Left ventricle myocardium inferior (tissue), 1 donor: ENCODE results near the gene ZNF683. TPM values are rescaled to one million over a fixed set of nuclear protein-coding genes. Genes with fewer than 3 reads are reported as not detected.

ENCODE experiments used
- DNase-seq: peaks from one replicate; pipeline ENCODE4 v3.0.0-alpha.2; 2020
- H3K27ac ChIP-seq: fragments of 200-600 bp; replicated peaks from 2 replicates; pipeline ENCODE4 v1.8.0; 2021
- H3K27me3 ChIP-seq: fragments of 200-600 bp; 2 replicates; pipeline ENCODE4 v1.8.0; 2021; ENCODE audit warnings: low read depth
- H3K36me3 ChIP-seq: fragments of 200-600 bp; 2 replicates; pipeline ENCODE4 v1.8.0; 2021
- H3K4me1 ChIP-seq: fragments of 200-600 bp; 2 replicates; pipeline ENCODE4 v1.8.0; 2021
- H3K4me3 ChIP-seq: fragments of 200-600 bp; 2 replicates; pipeline ENCODE4 v1.8.0; 2021; ENCODE audit warnings: mild to moderate bottlenecking, moderate library complexity
- H3K9me3 ChIP-seq: fragments of 200-600 bp; replicated peaks from 2 replicates; pipeline ENCODE4 v1.8.0; 2021
- intact Hi-C: fragments of 100-400 bp; cut with micrococcal nuclease; formaldehyde crosslinking; loops from one replicate; pipeline ENCODE4 v1.11.0; 2022
- total RNA-seq: library from RNA; stranded (reverse); fragmentation: NEBNext Ultra II Directional; extraction: Animal tissue kit (Norgen Biotek cat#: 25700); gene quantifications from one replicate; pipeline ENCODE4 v1.2.1, GENCODE V29; 2021
- TF ChIP-seq, protein P1 (sequence below): fragments of 200-600 bp; IDR thresholded peaks from 2 replicates; pipeline ENCODE4 v1.8.0; 2021; ENCODE audit warnings: antibody characterized with exemption, mild to moderate bottlenecking, borderline replicate concordance
- donor health status: DM: no; HTN: yes; CAD: no; lungs with severe emphysema.

Gene ZNF683
- total RNA-seq, 1 donor from 2014 or later: not detected

DNA sequence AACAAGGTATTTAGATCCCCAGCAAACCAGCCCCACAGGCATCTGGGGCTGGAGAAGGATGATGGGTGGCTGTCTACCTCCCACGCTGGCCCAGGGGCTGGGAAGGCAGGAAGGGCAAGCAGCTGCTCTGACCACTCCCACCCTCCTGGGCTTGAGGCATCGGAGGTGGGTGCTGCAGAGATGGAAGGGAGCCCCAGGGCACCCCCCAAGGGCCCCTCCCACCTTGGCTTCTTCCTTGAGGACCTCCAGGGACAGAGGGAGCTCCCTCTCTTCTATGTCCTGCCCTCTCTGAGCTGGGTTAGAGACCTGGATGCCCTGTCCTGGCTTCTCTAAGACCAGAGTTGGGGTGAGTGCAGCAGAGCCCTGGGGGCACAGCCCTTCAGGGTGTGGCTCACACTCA, 51.7 kb downstream of the ZNF683 start:
- DNase-seq: no peak
- TF ChIP-seq, protein P1, sequence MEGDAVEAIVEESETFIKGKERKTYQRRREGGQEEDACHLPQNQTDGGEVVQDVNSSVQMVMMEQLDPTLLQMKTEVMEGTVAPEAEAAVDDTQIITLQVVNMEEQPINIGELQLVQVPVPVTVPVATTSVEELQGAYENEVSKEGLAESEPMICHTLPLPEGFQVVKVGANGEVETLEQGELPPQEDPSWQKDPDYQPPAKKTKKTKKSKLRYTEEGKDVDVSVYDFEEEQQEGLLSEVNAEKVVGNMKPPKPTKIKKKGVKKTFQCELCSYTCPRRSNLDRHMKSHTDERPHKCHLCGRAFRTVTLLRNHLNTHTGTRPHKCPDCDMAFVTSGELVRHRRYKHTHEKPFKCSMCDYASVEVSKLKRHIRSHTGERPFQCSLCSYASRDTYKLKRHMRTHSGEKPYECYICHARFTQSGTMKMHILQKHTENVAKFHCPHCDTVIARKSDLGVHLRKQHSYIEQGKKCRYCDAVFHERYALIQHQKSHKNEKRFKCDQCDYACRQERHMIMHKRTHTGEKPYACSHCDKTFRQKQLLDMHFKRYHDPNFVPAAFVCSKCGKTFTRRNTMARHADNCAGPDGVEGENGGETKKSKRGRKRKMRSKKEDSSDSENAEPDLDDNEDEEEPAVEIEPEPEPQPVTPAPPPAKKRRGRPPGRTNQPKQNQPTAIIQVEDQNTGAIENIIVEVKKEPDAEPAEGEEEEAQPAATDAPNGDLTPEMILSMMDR: no peak
- intact Hi-C loops: loop anchor here (5.0 to 10.0 kb wide), 2 partner anchors 44 to 216 kb away; no protein-coding TSS in a partner anchor
- H3K36me3 ChIP-seq: no peaks in the 10 kb centered on the region
- H3K27ac ChIP-seq: no peak overlapping the region
- peaks cover 9% of the 10 kb centered on the region for H3K27me3 ChIP-seq
- H3K4me3 ChIP-seq: no peak overlapping the region
- peaks cover 16% of the 10 kb centered on the region for H3K4me1 ChIP-seq
- H3K9me3 ChIP-seq: no peaks in the 10 kb centered on the region

DNA sequence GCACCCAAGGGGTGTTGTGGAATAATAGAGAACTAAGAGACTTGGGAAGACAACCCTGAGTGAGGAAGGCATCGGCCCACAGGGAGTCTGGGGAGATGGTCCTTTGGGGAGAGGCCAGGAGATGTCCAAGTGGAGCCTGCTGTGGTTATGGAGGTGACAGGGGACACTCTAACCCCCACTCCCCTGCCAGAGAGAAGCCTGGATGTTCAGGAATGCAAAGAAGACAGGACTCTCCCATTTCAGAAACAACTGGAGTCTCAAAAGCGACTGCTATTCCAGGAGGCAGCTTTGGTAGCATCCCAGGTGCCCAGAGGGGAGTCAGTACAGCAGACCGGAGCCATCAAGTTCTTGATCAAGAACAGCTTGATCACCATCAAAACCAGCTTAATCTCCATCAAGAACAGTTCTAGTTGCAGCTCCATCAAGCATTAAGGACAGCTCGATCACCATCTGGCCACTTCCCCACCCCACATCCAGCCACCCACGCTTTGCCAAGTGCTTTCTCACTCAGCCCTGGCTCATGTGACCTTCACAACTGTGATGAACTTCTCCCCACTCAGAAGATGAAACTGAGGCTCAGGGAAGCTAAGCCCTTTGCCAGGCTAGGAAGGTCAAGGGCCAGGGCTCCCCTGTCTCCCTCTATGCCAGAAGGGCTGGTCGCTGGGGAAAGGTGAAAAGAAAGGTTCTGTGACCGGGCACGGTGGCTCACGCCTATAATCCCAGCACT, 54.0 kb downstream of the ZNF683 start:
- intact Hi-C loops: no loop called here
- H3K4me1 ChIP-seq: peaks cover 16% of the 10 kb centered on the region

DNA sequence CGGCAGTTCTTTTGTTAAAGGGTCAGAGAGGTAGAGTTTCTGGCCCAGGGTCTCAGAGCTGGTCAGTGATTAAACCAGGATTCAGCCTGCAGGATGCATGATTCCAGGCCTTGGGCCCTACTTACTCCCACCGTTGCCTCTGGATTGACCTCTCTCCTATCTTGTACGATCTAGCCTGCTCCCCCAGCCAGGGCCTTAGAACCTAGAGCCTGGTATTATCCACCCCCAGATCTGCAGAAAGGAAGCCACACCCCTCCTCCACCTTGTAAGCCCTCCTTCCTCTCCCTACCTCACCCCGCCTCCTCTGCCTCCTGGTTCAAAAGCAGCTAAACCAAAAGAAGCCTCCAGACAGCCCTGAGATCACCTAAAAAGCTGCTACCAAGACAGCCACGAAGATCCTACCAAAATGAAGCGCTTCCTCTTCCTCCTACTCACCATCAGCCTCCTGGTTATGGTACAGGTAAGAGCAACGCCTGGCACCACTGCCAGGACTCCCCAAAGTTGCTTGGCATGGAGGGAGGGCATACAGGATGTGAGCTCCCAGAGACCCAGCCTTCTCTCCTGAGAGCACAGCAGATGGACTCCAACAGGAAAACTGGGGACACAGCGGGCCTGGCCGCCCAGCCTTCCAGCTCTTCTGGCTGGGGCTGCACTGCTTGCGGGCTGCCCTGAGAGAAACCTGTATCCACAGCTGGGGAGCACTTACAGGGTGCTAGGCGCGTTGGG, 54.8 kb downstream of the ZNF683 start, which contains the start of gene CD52:
Gene CD52, plus strand, starts transcription at position 347 of the 726 bp plus-strand sequence. Its CDS starts 60 bp downstream, at position 407.
- Histone ChIP-seq H3K4me1 (peaks cover 16% of the 10 kb centered on the region), H3K4me3 (peak within 1 kb of the TSS; percentile 28), H3K27ac (peak within 1 kb of the TSS; percentile 40), H3K9me3 (no peaks in the 10 kb centered on the region), H3K36me3 (no peaks in the 10 kb centered on the region), H3K27me3 (no peaks in the 10 kb centered on the region)
- DNase-seq: no peak
- intact Hi-C loops: no loop called here
- TF ChIP-seq, protein P1: no peak

More for the DNA sequence above, 54.0 kb downstream of the ZNF683 start:
- peak; percentile 29 for DNase-seq
- Histone ChIP-seq H3K4me3 (peak overlapping the region; percentile 28), H3K9me3 (no peaks in the 10 kb centered on the region), H3K27me3 (no peaks in the 10 kb centered on the region), H3K27ac (peak overlapping the region; percentile 40), H3K36me3 (no peaks in the 10 kb centered on the region)
- TF ChIP-seq, protein P1: no peak

DNA sequence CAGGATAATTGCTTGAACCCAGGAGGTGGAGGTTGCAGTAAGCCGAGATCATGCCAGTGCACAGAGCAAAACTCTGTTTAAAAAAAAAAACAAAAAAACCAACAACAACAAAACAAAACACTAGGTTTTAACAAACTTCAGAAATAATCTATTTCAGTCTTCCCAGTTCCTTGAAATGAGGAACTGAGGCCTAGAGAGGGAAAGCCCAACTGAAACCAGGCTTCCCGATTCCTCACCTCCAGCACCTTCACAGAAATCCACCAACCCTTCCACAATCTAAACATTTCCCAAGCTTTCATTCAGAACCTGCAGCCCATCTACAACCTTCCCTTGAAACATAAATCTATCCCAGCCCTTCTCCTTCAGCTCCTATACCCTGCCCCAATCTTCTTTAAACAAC, 55.4 kb downstream of the ZNF683 start:
- intact Hi-C loops: no loop called here
- peak overlapping the region; percentile 40 for H3K27ac ChIP-seq
- H3K4me3 ChIP-seq: no peak overlapping the region
- TF ChIP-seq, protein P1: no peak
- no peaks in the 10 kb centered on the region for H3K27me3 ChIP-seq
- DNase-seq: no peak
- peaks cover 16% of the 10 kb centered on the region for H3K4me1 ChIP-seq
- no peaks in the 10 kb centered on the region for H3K9me3 ChIP-seq
- no peaks in the 10 kb centered on the region for H3K36me3 ChIP-seq

DNA sequence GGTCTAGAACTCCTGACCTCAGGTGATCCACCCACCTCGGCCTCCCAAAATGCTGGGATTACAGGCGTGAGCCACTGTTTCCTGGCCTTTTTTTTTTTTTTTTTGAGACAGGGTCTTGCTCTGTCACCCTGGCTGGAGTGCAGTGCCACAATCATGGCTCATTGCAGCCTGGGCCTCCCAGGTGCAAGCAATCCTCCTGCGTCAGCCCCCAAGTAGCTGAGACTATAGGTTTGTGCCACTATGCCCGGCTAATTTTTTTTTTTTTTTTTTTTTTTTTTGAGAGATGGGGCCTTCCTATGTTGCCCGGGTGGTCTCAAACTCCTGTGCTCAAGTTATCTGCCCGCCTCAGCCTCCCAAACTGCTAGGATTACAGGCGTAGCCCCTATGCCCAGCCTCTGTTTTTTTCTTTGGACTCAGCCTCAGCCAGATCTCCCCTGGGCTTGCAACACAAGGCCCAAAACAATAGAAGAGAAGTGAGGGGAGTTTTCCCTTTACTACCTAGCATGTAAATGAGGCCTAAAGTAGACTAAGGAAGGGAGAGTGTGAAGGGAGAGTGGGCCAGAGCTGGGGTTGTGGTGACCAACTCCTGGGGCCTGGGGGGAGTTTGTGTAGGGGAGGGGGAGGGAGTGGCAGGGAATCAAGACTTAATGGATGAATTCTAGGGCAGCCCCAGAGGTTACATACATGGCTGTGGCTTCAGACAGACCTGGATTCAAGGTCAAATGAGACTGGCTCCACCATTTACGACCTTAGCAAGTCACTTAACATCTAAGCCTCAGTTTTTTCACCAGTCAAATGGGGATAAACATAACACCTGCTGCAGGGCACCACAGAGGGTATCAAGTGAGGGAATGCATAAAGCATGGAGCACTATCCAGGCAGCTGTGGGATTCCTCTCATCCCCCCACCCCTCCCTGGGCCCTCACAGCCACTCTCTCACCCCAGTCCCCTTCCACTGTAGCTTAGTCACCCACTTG, 56.4 kb downstream of the ZNF683 start:
- intact Hi-C loops: no loop called here
- Histone ChIP-seq H3K4me1 (peaks cover 13% of the 10 kb centered on the region), H3K36me3 (no peaks in the 10 kb centered on the region), H3K9me3 (no peaks in the 10 kb centered on the region), H3K27me3 (no peaks in the 10 kb centered on the region), H3K4me3 (no peak overlapping the region), H3K27ac (no peak overlapping the region)
- TF ChIP-seq, protein P1: no peak
- no peak for DNase-seq
